NCI-H526 treated with DMSO at 0.1 percent for 48 hours (cell line): ENCODE data around the gene MRI1.

Experiments used
- DNase-seq: peaks from one replicate; lab custom pipeline; 2025; lab: John Stamatoyannopoulos, UW

Gene MRI1

GRCh38 chr19:13794757-13795589 is 30.7 kb downstream of the MRI1 start, which contains the start of gene ZSWIM4:
TSS of gene ZSWIM4 (plus strand) at chr19:13795443. CDS start at chr19:13795649, 206 bp downstream.
- DNase-seq = peak; percentile 89

- no peak for DNase-seq
Measured at GRCh38 chr19:13795595-13796300, 31.4 kb downstream of the MRI1 start.

- DNase-seq = no peak
Measured at GRCh38 chr19:13796301-13797057, 32.2 kb downstream of the MRI1 start.

- no peak for DNase-seq
Measured at GRCh38 chr19:13797058-13797440, 32.7 kb downstream of the MRI1 start.

- no peak for DNase-seq
Measured at GRCh38 chr19:13797870-13798269, 33.5 kb downstream of the MRI1 start.

GRCh38 chr19:13799669-13800068 is 35.3 kb downstream of the MRI1 start:
- no peak for DNase-seq

- no peak for DNase-seq
Measured at GRCh38 chr19:13803038-13803437, 38.7 kb downstream of the MRI1 start.

GRCh38 chr19:13804830-13805683 is 40.7 kb downstream of the MRI1 start:
- no peak for DNase-seq

- DNase-seq = no peak
Measured at GRCh38 chr19:13806728-13807127, 42.4 kb downstream of the MRI1 start.

- DNase-seq = no peak
Measured at GRCh38 chr19:13807421-13808021, 43.2 kb downstream of the MRI1 start.

- no peak for DNase-seq
Measured at GRCh38 chr19:13808856-13809255, 44.5 kb downstream of the MRI1 start.

GRCh38 chr19:13812544-13812943 is 48.2 kb downstream of the MRI1 start:
- no peak for DNase-seq

GRCh38 chr19:13813147-13813546 is 48.8 kb downstream of the MRI1 start:
- no peak for DNase-seq

GRCh38 chr19:13814550-13814949 is 50.2 kb downstream of the MRI1 start:
- no peak for DNase-seq

GRCh38 chr19:13817018-13817614 is 52.8 kb downstream of the MRI1 start:
- DNase-seq = peak; percentile 45

- DNase-seq = peak; percentile 77
Measured at GRCh38 chr19:13817615-13818371, 53.5 kb downstream of the MRI1 start.

GRCh38 chr19:13819238-13819637 is 54.9 kb downstream of the MRI1 start:
- DNase-seq = no peak

GRCh38 chr19:13821292-13821691 is 57.0 kb downstream of the MRI1 start:
- no peak for DNase-seq

- DNase-seq = no peak
Measured at GRCh38 chr19:13823256-13823655, 58.9 kb downstream of the MRI1 start.
